H1 (cell line): ENCODE data around the gene EPB41L2. TPM values are rescaled to one million over a fixed set of nuclear protein-coding genes. Genes with fewer than 3 reads are reported as not detected.

ENCODE experiments used
- CTCF ChIA-PET: fragments of 300-600 bp; sonication (Branson Sonifier 250); formaldehyde crosslinking; loops from one replicate; lab custom pipeline; 2021; ENCODE audit not compliant: partially characterized antibody; lab: Charles Lee
- POLR2A ChIA-PET: fragments of 300-600 bp; sonication (Branson Sonifier 250); formaldehyde crosslinking; loops from one replicate; lab custom pipeline; 2021; ENCODE audit warnings: inconsistent platforms; ENCODE audit not compliant: partially characterized antibody; lab: Charles Lee
- DNase-seq, 2 experiments: peaks; one replicate each; pipeline versions ENCODE4 v3.0.0 to v3.0.0-alpha.2; 2010 to 2022; ENCODE audit warnings: low spot score in 2 of 2, low read depth in 1 of 2, mixed read lengths in 1 of 2
- FAIRE-seq: peaks from 2 replicates; lab custom pipeline; 2011; peaks lifted over from hg19 to GRCh38; lab: Jason Lieb, UNC
- H2AFZ ChIP-seq: 2 replicates; pipeline ENCODE4 v1.8.1; 2012; ENCODE audit warnings: low read length, inconsistent platforms
- H2AK5ac ChIP-seq: 2 replicates; pipeline ENCODE4 v1.6.1; 2013; ENCODE audit warnings: low read depth, low read length
- H2BK120ac ChIP-seq: replicated peaks from 2 replicates; pipeline ENCODE3; 2013; ENCODE audit warnings: low read depth, low read length, inconsistent platforms
- H2BK12ac ChIP-seq: 2 replicates; pipeline ENCODE4 v1.6.1; 2013; ENCODE audit warnings: low read depth, low read length
- H2BK15ac ChIP-seq: 2 replicates; pipeline ENCODE4 v1.6.1; 2013; ENCODE audit warnings: low read length
- H2BK20ac ChIP-seq: 2 replicates; pipeline ENCODE4 v1.6.1; 2013; ENCODE audit warnings: low read length
- H2BK5ac ChIP-seq: 2 replicates; pipeline ENCODE4 v1.6.1; 2013; ENCODE audit warnings: low read depth, low read length
- H3K14ac ChIP-seq: 2 replicates; pipeline ENCODE4 v1.6.1; 2013; ENCODE audit warnings: inconsistent platforms; ENCODE audit not compliant: insufficient read length
- H3K18ac ChIP-seq: 2 replicates; pipeline ENCODE4 v1.6.1; 2013; ENCODE audit warnings: low read length; ENCODE audit errors: extremely low read depth
- H3K23ac ChIP-seq: 2 replicates; pipeline ENCODE4 v1.6.1; 2013; ENCODE audit warnings: inconsistent platforms; ENCODE audit not compliant: insufficient read length
- H3K23me2 ChIP-seq: 2 replicates; pipeline ENCODE4 v1.6.1; 2013; ENCODE audit warnings: low read depth, low read length
- H3K27ac ChIP-seq: 2 replicates; pipeline ENCODE4 v1.6.1; 2011; ENCODE audit warnings: low read depth, low read length, inconsistent platforms
- H3K27me3 ChIP-seq, 4 experiments: replicated peaks in 1 of 4; 1 replicate in 1 of 4; 2 replicates in 3 of 4; pipeline versions ENCODE4 v1.6.1 to v1.8.1; 2011 to 2013; ENCODE audit warnings: low read length in 3 of 4, mild to moderate bottlenecking in 3 of 4, inconsistent platforms in 2 of 4, mixed read lengths in 2 of 4, moderate library complexity in 1 of 4; ENCODE audit not compliant: control insufficient read depth in 3 of 4, insufficient read depth in 3 of 4; ENCODE audit errors: extremely low read depth in 1 of 4
- H3K36me3 ChIP-seq, 4 experiments: 2 replicates each; pipeline versions ENCODE4 v1.6.1 to v1.8.1; 2011 to 2013; ENCODE audit warnings: mild to moderate bottlenecking in 4 of 4, low read length in 3 of 4, moderate library complexity in 2 of 4, control low read depth in 1 of 4, inconsistent platforms in 1 of 4; ENCODE audit not compliant: insufficient read depth in 4 of 4, control insufficient read depth in 2 of 4
- H3K4ac ChIP-seq: replicated peaks from 2 replicates; pipeline ENCODE3; 2013; ENCODE audit warnings: low read length, low read depth, mixed read lengths, inconsistent platforms; ENCODE audit not compliant: insufficient read length
- H3K4me1 ChIP-seq, 4 experiments: replicated peaks in 1 of 4; 1 replicate in 1 of 4; 2 replicates in 3 of 4; pipeline versions ENCODE4 v1.6.1 to v1.8.1; 2011 to 2013; ENCODE audit warnings: low read length in 3 of 4, inconsistent platforms in 2 of 4, mixed read lengths in 1 of 4; ENCODE audit not compliant: insufficient read depth in 4 of 4, control insufficient read depth in 3 of 4
- H3K4me2 ChIP-seq, 2 experiments: 2 replicates each; pipeline versions ENCODE4 v1.6.1 to v1.8.1; 2011 to 2013; ENCODE audit warnings: low read depth in 2 of 2, low read length in 2 of 2, control low read depth in 1 of 2, inconsistent platforms in 1 of 2, mild to moderate bottlenecking in 1 of 2; ENCODE audit not compliant: insufficient read depth in 1 of 2
- H3K4me3 ChIP-seq, 4 experiments: fragments of 200-600, 300-600 bp in 1 of 4; sonication (generic), shearing (Covaris generic), sonication (Bioruptor Twin) in 1 of 4; 2 replicates each; pipeline versions ENCODE4 v1.5.1 to v1.8.1; 2011 to 2016; ENCODE audit warnings: low read length in 4 of 4, low read depth in 3 of 4, control low read depth in 2 of 4, inconsistent platforms in 2 of 4, mild to moderate bottlenecking in 2 of 4, mixed read lengths in 1 of 4, moderate library complexity in 1 of 4; ENCODE audit not compliant: insufficient read depth in 2 of 4; ENCODE audit errors: extremely low read depth in 1 of 4
- H3K56ac ChIP-seq: replicated peaks from 2 replicates; pipeline ENCODE3; 2013; ENCODE audit warnings: low read depth, mild to moderate bottlenecking, mixed read lengths, low read length, inconsistent platforms; ENCODE audit not compliant: insufficient read length
- H3K79me1 ChIP-seq: 2 replicates; pipeline ENCODE4 v1.6.1; 2013; ENCODE audit warnings: low read depth, low read length, control low read depth
- H3K79me2 ChIP-seq, 2 experiments: 2 replicates each; pipeline versions ENCODE4 v1.6.1 to v1.8.1; 2012 to 2013; ENCODE audit warnings: low read length in 2 of 2, mild to moderate bottlenecking in 2 of 2, inconsistent platforms in 1 of 2; ENCODE audit not compliant: insufficient read depth in 2 of 2, control insufficient read depth in 1 of 2
- H3K9ac ChIP-seq, 4 experiments: replicated peaks in 1 of 4; 1 replicate in 1 of 4; 2 replicates in 3 of 4; pipeline versions ENCODE4 v1.6.1 to v1.8.1; 2011 to 2013; ENCODE audit warnings: low read depth in 3 of 4, low read length in 3 of 4, control low read depth in 2 of 4, mild to moderate bottlenecking in 2 of 4, moderate library complexity in 2 of 4, inconsistent platforms in 1 of 4; ENCODE audit errors: extremely low read depth in 1 of 4
- H3K9me3 ChIP-seq, 2 experiments: 2 replicates each; pipeline versions ENCODE4 v1.6.1 to v1.8.1; 2012 to 2013; ENCODE audit warnings: mild to moderate bottlenecking in 2 of 2, moderate library complexity in 2 of 2, control low read depth in 1 of 2, inconsistent platforms in 1 of 2, low read depth in 1 of 2, low read length in 1 of 2, mixed read lengths in 1 of 2; ENCODE audit not compliant: insufficient read depth in 2 of 2
- H4K20me1 ChIP-seq, 2 experiments: replicated peaks in 1 of 2; 2 replicates each; pipeline versions ENCODE3 to v1.8.1; 2011 to 2013; ENCODE audit warnings: inconsistent platforms in 2 of 2, low read length in 2 of 2, mild to moderate bottlenecking in 1 of 2; ENCODE audit not compliant: insufficient read depth in 2 of 2, control insufficient read depth in 1 of 2
- H4K5ac ChIP-seq: 2 replicates; pipeline ENCODE4 v1.6.1; 2013; ENCODE audit warnings: low read length, low read depth, mixed read lengths, inconsistent platforms; ENCODE audit not compliant: insufficient read length
- H4K8ac ChIP-seq: 2 replicates; pipeline ENCODE4 v1.8.0; 2013; ENCODE audit warnings: mild to moderate bottlenecking, moderate library complexity, low read length, inconsistent platforms; ENCODE audit not compliant: insufficient read depth; ENCODE audit errors: extremely low read depth
- H4K91ac ChIP-seq: replicated peaks from 2 replicates; pipeline ENCODE3; 2013; ENCODE audit warnings: low read length, mixed read lengths, inconsistent platforms; ENCODE audit not compliant: insufficient read length
- BCL11A ChIP-seq, 2 experiments: IDR thresholded peaks; one replicate each; pipeline ENCODE4 v1.6.1; 2011; ENCODE audit warnings: low read depth in 2 of 2, low read length in 2 of 2, mild to moderate bottlenecking in 2 of 2
- CBX5 ChIP-seq: fragments of 300-800, 300-1000 bp; sonication (generic); IDR thresholded peaks from 2 replicates; pipeline ENCODE4 v1.7.1; 2016; ENCODE audit warnings: antibody characterized with exemption, low read length, low read depth
- CHD1 ChIP-seq: IDR thresholded peaks from 2 replicates; pipeline ENCODE4 v1.6.1; 2012; ENCODE audit warnings: low read depth, low read length, improper control_type of control experiment
- CHD2 ChIP-seq: IDR thresholded peaks from 2 replicates; pipeline ENCODE4 v1.6.1; 2012; ENCODE audit warnings: low read length, improper control_type of control experiment
- EGR1 ChIP-seq: IDR thresholded peaks from 2 replicates; pipeline ENCODE4 v1.6.1; 2011; ENCODE audit warnings: low read depth, low read length, borderline replicate concordance
- GTF2F1 ChIP-seq: IDR thresholded peaks from 2 replicates; pipeline ENCODE4 v1.6.1; 2012; ENCODE audit warnings: low read depth, low read length, improper control_type of control experiment, borderline replicate concordance
- HDAC2 ChIP-seq, 2 experiments: fragments of 300-600 bp in 1 of 2; sonication (generic) in 1 of 2; IDR thresholded peaks; 2 replicates each; pipeline ENCODE4 v1.6.1; 2011 to 2012; ENCODE audit warnings: low read depth in 2 of 2, low read length in 2 of 2, mild to moderate bottlenecking in 2 of 2, moderate library complexity in 2 of 2, borderline replicate concordance in 1 of 2, inconsistent platforms in 1 of 2
- KDM4A ChIP-seq: IDR thresholded peaks from one replicate; pipeline ENCODE4 v1.7.1; 2012; ENCODE audit warnings: low read depth, mild to moderate bottlenecking, moderate library complexity, low read length, inconsistent platforms; ENCODE audit not compliant: severe bottlenecking
- NANOG ChIP-seq: IDR thresholded peaks from 2 replicates; pipeline ENCODE4 v1.6.1; 2011; ENCODE audit warnings: low read length, low read depth, mild to moderate bottlenecking, inconsistent platforms; ENCODE audit not compliant: insufficient read depth, poor library complexity, severe bottlenecking
- PHF8 ChIP-seq: fragments of 200-600 bp; sonication (generic); conservative IDR thresholded peaks from 2 replicates; pipeline ENCODE4 v1.7.1; 2012; ENCODE audit warnings: low read depth, mild to moderate bottlenecking, inconsistent platforms, low read length, moderate library complexity
- SIX5 ChIP-seq: IDR thresholded peaks from 2 replicates; pipeline ENCODE4 v1.6.1; 2011; ENCODE audit warnings: mild to moderate bottlenecking, low read depth, low read length
- SP4 ChIP-seq: IDR thresholded peaks from 2 replicates; pipeline ENCODE4 v1.6.1; 2012; ENCODE audit warnings: low read length, inconsistent platforms
- WGBS, 2 experiments: shearing (Covaris generic) in 1 of 2; methylation state at CpG; one replicate each; pipeline versions ENCODE4 v1.1.6 to v1.1.7; 2013 to 2015; ENCODE audit warnings: low lambda C conversion rate in 2 of 2, mixed read lengths in 2 of 2, inconsistent platforms in 1 of 2, low coverage in 1 of 2, missing lambda C conversion rate in 1 of 2; ENCODE audit not compliant: insufficient replicate concordance in 2 of 2, insufficient coverage in 1 of 2, insufficient read length in 1 of 2; ENCODE audit errors: extremely low coverage in 1 of 2, missing lambda C conversion rate in 1 of 2; 5-methylcytosine and 5-hydroxymethylcytosine counted together
- polyA plus RNA-seq, 7 experiments: library from polyadenylated mRNA; depleted of rRNA in 3 of 7; stranded (reverse) in 5 of 7; unstranded in 2 of 7; fragments of >200 nt in 5 of 7; fragments of 200-250 nt in 2 of 7; gene quantifications; 1 replicate in 5 of 7; 2 replicates in 1 of 7; 4 replicates in 1 of 7; pipeline versions ENCODE4 v1.2.1 to v1.2.3, GENCODE V29; 2011 to 2013; ENCODE audit warnings: missing spikeins in 2 of 7, mixed read lengths in 2 of 7
- total RNA-seq: library from RNA; stranded (reverse); fragmentation: NEBNext Ultra II Directional; extraction: Animal tissue kit (Norgen Biotek cat#: 25700); gene quantifications from 2 replicates; pipeline ENCODE4 v1.2.1, GENCODE V29; 2021
- TF ChIP-seq, protein P1 (sequence below): IDR thresholded peaks from 2 replicates; pipeline ENCODE4 v1.6.1; 2012; ENCODE audit warnings: low read length, inconsistent platforms

EPB41L2 gene
- total and polyA plus RNA-seq, 2 of the 8 experiments (the other 6 are each of a cell fraction or from before 2014, with no cell fraction given): 22.5 to 123 TPM

DNA sequence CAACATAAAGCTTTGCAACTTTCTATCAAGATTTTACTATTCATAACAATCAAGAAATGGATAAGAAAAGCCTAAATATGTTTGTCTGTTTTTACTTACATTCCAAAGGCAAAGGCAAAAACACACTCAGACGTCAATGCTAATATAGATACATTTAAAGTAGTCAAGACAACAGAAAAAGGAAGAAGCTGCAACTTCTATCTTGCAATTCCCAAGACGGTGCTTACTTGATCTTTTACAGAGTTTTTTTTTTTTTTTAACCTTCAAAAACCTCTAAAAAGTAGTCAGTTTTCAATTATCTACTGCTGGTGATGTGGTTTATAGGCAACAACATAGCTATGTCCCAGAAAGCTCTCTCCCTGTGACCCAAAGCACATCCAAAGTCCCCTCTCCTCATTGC, 58.1 kb downstream of the EPB41L2 start:
- no peak overlapping the region for H2AFZ ChIP-seq
- H3K56ac ChIP-seq: no peak overlapping the region
- no peak overlapping the region for H4K8ac ChIP-seq
- no peak overlapping the region for H2BK12ac ChIP-seq
- ChIA-PET POLR2A (no interaction called here), CTCF (no interaction called here)
- no peak overlapping the region for H3K18ac ChIP-seq
- 0 out of 2 replicates have a peak, but pooled peaks cover 2% of the 10 kb centered on the region for H3K23me2 ChIP-seq
- no peak overlapping the region for H3K27ac ChIP-seq
- H3K23ac ChIP-seq: no peak overlapping the region
- FAIRE-seq (no peak), DNase-seq (no peak)
- no peak overlapping the region for H4K91ac ChIP-seq
- no peaks in the 10 kb centered on the region for H3K27me3 ChIP-seq
- WGBS, 2 experiments: 88% methylated on average over 2 of the region's 2 CpGs; no CpG with 5 or more reads in 1 of the 2 experiments
- H2BK20ac ChIP-seq: no peak overlapping the region
- no peak overlapping the region for H4K5ac ChIP-seq
- H4K20me1 ChIP-seq: no peaks in the 10 kb centered on the region
- peaks cover 5% of the 10 kb centered on the region for H3K79me1 ChIP-seq
- H3K9me3 ChIP-seq: peaks cover 25 to 30% of the 10 kb centered on the region in 2 experiments
- H2BK15ac ChIP-seq: no peak overlapping the region
- H3K14ac ChIP-seq: no peak overlapping the region
- H3K9ac ChIP-seq: no peak overlapping the region
- no peak overlapping the region for H3K4ac ChIP-seq
- peaks cover 7 to 11% (median 9%) of the 10 kb centered on the region in 4 experiments; a peak in 6 of 7 replicates for H3K4me1 ChIP-seq
- peaks cover 0 to 4% (median 0%) of the 10 kb centered on the region in 4 experiments; a peak in 2 of 8 replicates for H3K36me3 ChIP-seq
- peaks cover 0 to 59% of the 10 kb centered on the region in 2 experiments; a peak in 3 of 4 replicates for H3K79me2 ChIP-seq
- H3K4me2 ChIP-seq: no peak overlapping the region
- H2AK5ac ChIP-seq: no peak overlapping the region
- no peak overlapping the region for H2BK120ac ChIP-seq
- no peak overlapping the region for H3K4me3 ChIP-seq
- H2BK5ac ChIP-seq: no peak overlapping the region
- TF ChIP-seq KDM4A (no peak), CHD2 (no peak), BCL11A (IDR thresholded peaks at IDR 0.05; ENCODE audit: low read depth in 2 of 2, low read length in 2 of 2) (no peak), SIX5 (no peak), HDAC2 (IDR thresholded peaks at IDR 0.05; ENCODE audit: borderline replicate concordance in 1 of 2, low read depth in 2 of 2, low read length in 2 of 2) (no peak), SP4 (no peak), EGR1 (no peak), NANOG (no peak), CBX5 (no peak), CHD1 (no peak), GTF2F1 (no peak), PHF8 (no peak)
- TF ChIP-seq, protein P1, sequence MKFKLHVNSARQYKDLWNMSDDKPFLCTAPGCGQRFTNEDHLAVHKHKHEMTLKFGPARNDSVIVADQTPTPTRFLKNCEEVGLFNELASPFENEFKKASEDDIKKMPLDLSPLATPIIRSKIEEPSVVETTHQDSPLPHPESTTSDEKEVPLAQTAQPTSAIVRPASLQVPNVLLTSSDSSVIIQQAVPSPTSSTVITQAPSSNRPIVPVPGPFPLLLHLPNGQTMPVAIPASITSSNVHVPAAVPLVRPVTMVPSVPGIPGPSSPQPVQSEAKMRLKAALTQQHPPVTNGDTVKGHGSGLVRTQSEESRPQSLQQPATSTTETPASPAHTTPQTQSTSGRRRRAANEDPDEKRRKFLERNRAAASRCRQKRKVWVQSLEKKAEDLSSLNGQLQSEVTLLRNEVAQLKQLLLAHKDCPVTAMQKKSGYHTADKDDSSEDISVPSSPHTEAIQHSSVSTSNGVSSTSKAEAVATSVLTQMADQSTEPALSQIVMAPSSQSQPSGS: no peak
